GM12892 (cell line): ENCODE measurements around the gene CHD9NB.
A peak's percentile ranks its signal among the peaks of the same experiment; 100 is the strongest.

Experiments used
- POLR2A ChIP-seq: IDR thresholded peaks from 2 replicates; pipeline ENCODE4 v1.6.1; 2011; ENCODE audit warnings: low read depth, low read length, control low read depth
- POLR2AphosphoS5 ChIP-seq: IDR thresholded peaks from 2 replicates; pipeline ENCODE4 v1.6.1; 2011; ENCODE audit warnings: low read depth, low read length, control low read depth
- TAF1 ChIP-seq: IDR thresholded peaks from 2 replicates; pipeline ENCODE4 v1.6.1; 2011; ENCODE audit warnings: low read depth, mild to moderate bottlenecking, control low read depth, low read length, borderline replicate concordance

DNA sequence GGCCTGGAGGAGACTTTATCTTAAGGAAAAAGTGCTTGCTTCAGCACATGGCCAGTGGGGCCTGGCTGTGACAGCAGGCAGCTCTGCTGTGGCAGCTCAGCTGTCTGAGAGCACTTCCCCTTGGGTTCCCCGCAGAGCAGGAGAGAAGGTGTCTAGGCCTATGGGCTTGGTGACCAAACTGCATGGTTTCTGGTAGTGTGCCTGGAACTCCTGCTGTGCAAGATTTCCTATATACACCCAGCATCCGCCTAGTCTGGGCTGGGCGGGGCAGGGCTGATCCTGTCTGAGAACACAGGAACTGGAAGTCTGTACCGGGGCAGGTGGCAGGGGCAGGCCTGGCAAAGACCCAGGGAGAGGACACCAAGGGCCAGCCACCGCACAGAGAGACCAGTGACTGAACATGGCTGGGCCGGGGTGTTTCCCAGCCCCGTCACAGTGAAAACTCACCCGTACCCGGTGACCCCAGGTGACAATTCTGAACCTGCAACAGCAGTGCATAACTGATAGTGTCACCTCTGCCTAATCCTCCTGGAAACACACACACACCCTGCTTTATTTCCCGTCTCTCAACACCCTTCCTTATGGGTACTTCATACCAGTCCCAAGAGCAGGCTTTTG, 41.4 kb upstream of the CHD9NB start:
- TF ChIP-seq POLR2A: peak; percentile 36; the same call in 1 of the 2 replicates
- no peak for TF ChIP-seq POLR2AphosphoS5
- TF ChIP-seq TAF1: no peak
